Epidermal melanocyte (primary cell): Measurements from ENCODE around the gene GSDME.

Source experiments
- DNase-seq: peaks from one replicate; pipeline ENCODE4 v3.0.0; 2011; ENCODE audit warnings: low spot score; ENCODE audit not compliant: insufficient read length

The GSDME gene

DNA sequence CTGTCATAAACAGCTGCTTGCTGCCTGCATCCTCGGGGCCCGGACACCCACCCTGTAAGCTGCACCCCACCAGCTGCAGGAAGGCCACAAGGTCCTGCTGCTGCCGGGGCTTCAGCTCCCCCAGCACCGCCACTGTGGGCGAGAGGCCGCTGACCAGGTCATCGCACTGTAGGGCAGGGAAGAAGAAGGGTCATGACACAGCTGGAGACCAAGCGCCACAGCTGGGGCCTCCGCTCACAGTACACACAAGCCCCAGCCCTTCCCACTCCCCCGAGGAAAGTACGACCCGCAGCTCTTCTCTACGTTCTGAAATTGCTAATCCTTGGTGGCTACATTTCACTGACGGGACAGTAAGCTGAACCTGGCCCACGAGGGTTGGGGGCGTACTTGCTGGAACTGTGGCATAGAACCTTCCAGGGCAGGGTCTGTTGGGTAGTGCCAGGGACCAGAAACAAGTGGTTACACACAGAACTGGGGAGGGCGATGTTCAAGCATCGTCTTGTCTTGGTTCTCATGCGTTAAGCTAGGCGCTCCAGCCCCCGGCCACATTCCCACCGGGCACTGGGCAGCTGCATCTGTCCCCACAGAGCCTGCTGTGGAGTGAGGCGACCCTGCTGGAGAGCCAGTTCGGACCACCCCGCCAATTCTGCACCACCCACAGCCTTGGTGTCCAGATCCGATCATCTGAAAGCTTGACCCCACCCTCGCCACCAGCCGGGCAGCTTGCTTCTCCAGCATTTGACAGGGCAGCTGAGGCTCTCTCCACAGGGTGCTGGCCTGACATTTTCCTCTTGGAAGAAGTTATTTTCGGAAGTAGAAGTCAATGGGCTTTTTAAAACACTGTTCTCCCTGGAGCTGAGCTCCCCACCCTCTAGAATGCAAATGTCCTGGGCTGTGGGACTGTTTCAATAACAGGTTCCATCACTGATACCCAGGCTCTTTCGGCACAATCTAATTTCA is 50.8 kb downstream of the GSDME start:
- DNase-seq: no peak

DNA sequence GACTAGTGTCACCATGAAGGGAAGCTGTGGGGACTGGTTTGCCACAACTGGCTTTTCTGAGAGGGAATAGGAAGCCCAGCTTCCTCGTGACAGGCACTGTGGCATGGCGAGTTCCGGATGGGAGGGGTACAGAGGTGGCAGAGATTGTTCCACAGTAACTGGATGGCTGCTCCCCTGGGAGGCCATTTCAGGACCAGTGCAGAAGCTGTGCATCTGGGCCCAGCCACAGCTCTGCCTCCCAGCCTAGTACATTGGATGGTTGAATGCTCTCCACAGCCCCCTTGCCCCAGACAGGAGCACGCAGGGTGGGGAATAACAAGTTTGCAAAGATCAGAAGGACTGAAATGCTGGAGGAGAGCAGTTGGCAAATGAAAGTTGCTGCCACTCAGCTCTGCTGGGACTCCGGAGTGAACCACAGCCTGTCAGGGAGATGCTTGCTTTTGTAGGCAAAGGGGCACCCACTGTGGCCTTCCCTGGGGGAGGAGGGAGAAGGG is 51.8 kb downstream of the GSDME start:
- DNase-seq: no peak

DNA sequence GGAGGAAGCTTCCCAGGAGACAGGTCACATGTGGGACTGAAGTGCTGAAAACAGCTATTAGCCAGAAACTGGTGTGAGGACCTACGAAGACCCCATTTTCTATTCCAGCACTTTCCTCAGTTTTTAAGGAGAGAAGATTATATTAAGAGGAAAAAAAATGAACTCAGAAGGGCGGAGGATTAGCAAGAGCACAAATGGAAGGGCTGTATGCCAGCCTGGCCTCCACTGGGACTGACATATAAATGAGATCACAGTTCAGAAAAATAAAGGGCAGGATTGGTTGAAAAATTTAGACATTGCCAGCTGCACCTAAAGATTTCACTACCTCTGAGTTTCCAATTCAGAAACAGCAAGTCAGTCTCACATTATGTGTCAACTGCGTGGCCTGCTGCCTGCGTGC is 53.0 kb downstream of the GSDME start:
- DNase-seq: no peak

DNA sequence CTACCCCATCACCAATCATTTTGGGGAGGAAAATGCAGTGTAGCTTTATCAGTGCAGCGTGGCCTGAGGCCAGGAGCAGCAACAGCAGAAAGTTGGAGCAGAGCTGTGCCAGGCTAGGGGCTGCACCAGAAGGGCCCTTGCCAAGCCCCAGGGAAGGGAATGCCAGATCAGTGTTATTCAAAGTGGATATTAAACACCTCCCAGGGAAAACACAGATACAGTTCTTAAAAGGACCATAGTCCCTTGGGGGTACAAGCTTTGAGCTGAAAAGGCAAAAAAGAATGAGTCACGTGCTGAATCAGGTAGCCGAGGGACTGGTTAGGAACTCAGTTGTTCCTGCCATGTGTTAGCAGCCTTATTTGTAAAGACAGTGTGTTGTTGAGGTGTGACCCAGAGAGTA is 54.0 kb downstream of the GSDME start:
- no peak for DNase-seq

DNA sequence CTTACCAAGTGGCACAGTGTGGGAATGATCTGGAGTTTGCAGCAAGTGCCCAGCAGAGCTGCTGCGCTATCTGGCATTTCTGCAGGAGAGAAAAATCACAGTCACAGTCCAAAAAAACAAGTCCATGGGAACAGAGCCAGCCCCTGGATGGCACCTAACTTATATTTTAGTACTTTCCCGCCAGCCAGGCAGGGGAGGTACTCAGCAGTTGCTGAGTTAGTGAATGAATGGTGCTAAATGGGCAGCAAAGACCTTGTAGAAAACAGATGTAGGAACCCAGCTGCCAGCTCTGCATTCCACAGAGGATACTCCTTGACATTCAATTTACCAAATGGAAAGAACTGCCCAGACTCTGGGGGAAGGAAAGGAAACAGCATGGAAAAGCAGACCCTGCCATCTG is 54.5 kb downstream of the GSDME start:
- no peak for DNase-seq

DNA sequence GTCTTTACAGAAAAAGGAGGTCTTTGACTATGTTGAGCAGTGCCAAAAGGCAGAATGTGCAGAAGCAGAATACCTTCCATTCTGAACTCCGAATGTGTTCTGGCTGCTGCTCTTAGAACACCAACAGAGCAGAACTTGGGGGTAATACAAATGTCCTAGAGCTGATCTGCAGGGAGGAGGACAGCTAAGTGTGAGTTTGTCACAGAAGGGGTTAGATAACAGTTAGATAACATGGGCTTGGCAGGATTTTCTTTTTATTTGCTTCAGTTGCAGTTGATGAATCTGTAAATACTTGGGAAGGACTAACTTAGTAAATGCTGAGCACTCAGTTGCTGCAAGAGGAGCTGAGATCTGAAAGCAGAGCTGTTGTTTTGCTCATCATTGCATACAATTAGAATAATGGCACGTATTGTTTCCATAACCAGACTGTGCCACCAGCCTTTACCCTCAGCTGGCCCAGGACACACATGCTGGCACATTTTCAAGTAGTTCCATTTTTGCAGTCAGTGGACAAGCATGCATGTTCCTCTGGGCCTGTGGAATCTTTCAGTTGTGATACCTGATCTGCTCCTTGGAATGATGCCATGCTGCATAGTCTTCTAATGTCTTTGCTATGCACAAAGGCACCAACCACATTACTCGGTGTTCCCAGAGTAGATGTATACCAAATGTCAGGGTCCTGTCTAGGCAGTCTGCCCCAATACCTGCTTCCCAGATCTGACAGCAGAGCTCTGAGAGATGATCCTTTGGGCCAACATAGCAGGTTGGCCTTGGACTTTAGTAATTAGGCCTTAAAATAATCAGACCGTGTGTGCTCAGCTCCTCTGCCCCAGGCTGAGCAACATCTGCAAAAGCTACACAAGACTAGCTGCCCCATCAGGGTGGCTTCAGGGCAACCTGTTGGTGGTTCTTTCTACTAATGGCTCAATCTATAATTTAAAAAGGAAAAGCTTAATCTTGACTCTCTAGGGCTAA is 55.7 kb downstream of the GSDME start:
- DNase-seq: no peak

DNA sequence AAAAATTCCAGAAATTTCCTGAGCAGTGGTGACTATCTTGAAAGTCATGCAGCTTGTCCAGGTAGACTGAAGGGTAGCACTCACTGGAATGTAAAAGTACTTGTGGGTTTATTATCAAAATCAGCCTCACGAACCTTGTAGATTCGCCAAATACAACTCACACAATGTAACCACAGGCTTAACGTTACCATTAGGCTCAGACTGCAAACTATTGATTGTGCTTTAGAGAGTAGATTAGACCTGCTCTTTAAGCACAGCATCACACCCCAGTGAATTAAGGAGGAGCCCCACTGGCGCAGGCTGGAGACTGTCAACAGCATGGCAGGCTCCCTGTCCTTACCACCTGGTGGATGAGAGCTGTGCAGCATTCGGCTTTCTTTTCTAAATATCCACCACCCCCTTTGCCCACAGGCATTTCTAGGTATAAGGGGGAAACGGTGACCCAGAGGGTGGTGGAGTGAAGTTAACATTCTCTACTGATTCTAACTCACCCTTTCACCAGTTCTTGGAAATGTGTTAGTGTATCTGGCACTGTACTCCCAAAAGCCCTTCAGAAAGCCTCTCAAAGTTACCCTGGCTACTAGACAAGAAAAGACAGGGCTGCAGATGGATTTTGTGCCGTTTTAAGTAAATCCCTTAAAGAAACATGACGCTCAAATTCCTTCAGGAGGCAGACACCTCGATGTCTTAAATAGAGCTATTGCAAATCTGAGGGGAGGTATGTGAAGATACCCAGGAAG is 56.6 kb downstream of the GSDME start:
- no peak for DNase-seq

DNA sequence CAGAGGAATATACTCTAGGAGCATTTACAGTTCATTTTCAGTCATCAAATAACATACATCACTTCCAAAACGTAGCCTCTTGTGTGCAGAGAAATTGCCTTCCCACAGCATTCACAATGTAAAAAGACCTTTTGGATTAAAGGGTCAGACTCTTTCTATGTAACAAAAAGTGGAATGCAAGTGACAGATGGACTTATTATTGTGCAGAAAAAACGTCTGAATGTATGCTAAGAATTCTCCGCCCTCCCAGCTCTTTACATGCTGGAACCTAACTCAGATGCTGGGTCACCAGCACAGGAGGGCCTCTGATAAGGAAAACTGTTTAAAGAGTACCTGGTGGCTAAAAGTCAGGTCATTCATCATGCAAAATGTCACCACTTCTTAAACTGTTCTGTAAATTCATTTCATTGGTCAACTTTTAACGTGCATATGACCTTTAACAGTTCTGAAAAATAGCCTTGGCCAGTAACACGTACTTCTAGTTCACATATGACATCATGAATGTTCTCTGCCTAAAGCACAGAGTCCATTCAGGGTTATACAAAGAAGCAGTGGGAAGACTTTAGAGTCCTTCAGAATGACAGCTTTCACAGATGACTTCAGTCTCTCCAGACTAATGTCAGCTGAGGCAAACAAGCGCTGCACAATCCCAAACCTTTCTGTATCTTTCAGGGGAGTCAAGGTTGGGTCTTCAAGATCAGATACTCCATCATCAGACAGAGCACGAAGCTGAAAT is 58.6 kb downstream of the GSDME start:
- DNase-seq: no peak

DNA sequence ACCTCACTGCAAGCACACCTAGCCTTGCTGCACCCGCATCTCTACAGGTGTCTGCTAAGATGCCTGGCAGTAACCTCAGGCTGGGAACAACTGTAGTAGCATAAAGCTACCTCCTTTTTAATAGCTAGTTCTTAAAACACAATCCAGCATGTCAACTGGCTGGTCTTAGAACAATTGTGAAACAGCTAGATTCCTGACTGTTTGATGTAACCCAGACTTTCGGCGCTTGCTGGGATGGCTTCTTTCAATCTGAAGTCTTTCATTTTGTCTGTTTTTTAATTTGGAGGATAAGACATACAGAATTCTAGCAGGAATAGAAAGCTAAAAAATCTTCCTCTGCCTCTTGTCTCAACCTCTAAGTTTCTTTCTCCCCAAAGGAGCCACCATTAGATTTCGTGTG is 59.8 kb downstream of the GSDME start:
- DNase-seq: no peak

DNA sequence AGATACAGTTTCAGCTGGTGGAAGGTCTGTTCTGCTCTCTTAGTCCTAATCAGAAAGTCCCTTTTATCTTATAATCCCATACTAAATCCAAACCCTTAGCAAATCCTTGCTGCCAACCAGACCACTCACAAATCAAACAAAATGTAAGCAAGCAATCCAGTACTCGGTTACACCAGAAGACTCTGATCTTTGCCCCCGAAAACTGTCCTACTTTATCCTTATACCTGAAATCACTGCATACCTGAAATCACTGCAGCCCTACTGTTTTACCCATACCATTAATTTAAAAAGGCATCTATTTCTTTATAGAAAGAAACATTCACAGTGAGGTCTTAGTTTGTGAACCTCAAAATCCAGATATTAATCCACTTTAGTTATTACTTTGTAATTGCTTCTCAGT is 64.7 kb downstream of the GSDME start:
- no peak for DNase-seq

DNA sequence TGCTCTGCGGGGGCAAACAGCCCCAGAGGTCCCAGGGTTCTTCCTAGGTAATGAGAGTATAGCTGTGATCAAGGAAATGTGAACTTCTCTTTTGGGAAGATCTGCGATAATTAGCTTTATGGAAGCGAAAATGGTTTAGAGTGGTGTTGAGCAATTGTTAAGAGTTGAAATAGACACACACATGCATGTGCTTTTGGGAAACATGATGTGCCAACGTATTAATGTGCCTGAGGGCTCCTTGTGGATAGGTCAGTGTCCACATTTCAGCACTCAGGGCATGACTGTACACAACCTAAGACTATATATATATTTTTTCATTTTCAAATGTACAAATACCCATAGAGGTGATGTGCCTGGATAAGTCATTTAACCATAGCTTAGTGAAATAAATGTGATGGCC is 67.0 kb downstream of the GSDME start:
- DNase-seq: no peak

DNA sequence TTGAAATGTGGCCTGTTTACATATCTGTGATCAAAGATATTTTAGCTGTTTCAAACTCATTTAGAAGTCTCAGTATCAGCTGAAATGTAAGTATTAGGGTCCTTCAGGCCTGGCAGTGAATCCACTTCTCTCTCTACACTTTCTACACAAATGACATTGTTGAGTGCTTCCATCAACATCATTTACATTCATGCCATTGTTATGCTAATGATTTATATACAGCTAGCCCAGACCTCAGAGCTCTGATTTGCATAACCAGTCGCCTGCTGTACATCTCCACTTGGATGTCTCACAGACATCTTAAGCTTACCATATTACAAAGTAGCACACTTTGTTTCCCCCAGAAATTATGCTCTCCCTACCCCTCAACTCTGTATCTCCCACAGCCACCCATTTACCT is 71.6 kb downstream of the GSDME start:
- no peak for DNase-seq

DNA sequence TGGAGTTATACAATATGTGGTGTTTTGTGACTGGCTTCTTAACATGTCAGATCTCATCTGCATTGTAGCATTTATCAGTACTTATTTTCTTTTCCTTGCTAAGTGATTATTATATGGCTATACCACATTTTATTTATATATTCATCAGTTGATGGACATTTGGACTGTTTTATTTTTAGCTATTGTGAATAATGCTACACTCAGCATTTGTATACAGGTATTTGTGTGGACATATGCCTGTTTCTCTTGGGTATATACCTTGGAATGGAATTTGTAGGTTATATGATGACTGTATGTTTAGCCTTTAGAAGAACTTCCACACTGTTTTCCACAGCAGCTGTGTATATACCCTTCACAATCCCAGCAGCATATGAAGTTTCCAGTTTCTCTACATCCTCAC is 86.5 kb downstream of the GSDME start:
- DNase-seq: no peak

DNA sequence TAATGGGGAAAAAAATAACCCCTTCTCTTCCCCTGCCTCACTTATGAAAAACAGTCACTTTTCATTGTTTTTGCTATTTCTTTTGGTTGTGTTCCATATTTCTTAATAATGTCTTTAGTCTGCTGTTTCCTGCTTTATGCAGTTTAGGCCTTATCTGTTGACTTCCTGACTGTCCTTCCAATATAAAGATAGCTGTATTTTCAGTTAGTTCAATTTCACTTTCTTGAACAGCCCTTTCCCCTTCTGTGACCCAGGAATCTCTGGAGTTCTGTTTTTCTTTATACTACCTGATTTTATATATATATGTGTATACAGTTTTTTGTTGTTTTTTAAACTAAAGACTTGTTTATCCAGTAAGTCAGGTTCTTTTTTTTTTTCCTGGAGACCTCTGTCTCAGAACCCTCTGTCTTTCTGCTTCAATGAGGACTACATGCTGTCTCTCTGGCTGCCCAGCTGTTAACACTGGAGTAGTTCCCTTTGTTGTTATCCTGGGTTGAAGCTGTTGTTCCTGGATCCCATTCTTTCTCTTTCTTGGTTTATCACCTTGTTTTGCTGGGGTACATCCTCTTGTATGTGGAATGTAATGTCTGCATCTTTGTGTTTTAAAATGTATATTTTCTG is 87.2 kb downstream of the GSDME start:
- no peak for DNase-seq

DNA sequence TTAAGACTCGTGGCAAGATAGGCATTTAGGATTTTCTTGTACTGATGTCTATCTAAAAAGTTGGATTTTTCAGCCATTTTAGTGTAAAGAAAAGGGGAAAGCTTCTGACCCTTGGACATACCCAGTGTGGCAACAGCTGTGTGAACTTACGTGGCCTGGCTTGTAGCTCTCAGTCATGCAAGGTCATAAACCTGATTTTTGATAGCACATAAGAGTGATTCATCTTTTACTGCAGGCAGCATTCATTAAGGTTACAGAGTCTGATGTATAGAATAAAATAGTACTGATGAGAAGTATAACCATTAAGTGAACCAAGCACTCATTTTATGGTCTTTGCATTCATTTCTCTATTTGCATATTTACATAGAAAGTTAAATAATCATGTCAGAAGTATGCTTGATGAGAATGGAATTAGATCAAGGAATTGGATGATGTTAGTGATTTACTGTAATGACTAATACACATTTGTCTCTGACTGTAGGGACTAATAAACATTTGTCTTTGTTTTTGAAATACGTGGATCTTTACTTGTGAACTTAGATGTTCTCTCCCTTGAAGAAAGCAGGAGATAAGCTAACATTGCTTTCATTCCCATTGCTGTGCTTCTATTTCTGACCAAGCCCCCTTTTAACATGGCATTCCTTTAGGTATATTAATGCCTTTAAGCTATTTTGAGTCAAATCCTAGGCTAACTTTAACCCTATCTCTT is 88.2 kb downstream of the GSDME start:
- no peak for DNase-seq

DNA sequence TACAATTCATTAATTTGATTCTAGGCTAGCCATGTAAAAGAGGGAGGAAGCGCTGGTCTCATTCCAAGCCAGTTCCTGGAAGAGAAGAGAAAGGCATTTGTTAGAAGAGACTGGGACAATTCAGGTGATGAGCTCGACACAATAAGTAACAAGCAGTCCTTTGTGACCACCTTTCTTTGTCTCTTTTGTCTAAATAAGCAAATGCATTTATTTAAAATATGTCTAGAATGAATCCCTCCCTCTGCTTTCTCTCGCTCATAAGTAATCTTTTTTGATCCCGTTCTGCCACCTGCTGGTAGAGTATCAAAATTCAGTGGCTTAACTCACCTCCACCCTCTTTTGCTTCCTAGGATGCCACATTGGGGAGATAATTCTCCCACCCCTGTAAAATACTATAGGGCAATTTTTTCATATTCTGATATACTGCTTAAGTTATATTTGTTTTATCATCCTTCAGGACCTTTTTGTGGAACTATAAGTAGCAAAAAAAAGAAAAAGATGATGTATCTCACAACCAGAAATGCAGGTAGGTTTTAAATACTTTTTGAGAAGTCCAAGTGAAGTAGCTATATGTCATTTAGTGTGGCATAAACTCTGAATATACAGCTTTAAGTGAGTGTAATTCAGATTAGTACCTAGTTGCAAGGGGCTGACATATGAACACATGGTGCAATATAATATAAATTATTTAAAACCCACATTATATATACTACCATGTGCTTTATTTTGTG is 91.5 kb downstream of the GSDME start:
- peak; percentile 25 for DNase-seq

DNA sequence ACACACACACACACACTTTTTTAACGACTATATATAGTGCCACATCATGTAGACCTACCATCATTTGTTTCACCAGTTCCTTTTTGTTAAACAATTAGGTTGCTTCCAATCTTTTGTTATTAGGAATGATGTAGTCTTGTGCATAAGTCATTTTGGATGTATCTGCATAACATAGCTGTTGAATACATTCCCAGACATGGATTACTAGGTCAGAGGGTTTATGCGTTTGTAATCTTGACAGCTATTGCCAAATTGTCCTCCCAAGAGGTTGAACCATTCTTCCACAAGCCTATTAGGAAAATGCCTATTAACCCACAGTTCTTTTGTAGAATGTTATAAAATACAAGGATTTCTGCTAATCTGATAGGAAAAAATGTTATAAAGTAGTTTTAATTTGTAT is 96.7 kb downstream of the GSDME start:
- DNase-seq: no peak

DNA sequence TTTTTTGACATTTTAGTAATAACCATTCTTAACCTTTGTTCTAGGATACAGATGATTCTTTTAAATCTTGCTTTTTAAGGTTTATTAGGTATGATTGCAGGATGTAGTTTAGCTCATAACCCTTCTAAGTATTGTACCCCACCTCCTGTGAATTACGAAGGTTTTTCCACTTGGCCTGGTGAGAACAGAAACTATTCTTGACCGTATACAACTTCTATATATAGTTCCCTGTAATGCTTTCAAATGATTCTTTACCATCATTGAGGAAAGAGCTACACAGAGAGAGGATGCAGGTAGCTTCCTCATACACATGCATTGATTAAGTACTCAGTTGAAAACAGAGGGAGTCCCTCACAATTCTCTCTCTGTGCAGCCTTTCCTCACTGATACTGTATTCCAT is 97.8 kb downstream of the GSDME start:
- no peak for DNase-seq

DNA sequence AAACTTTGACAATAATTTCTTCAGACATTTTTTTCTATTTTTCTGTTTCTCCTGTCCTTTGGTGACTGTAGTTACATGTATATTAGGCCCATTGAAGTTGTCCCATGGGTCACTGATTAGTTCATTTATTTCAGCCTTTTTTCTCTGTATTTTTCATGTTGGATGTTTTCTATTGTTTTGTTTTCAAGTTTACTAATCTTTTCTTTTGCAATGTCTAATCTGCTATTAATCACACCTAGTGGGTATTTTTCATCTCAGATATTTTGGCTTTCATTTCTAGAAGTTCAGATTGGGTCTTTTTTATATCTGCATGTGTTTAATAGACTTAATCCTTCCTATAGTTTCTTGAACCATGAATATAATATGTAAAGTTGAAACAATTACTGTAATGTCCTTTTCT is 99.3 kb downstream of the GSDME start:
- no peak for DNase-seq
